GM12878 (cell line): Measurements from ENCODE around the gene ZWILCH. TPM values are rescaled to one million over a fixed set of nuclear protein-coding genes. Genes with fewer than 3 reads are reported as not detected.

Experiments
- ATAC-seq: fragments of 200-7000 bp; cut with Tn5 transposase; 3 replicates; pipeline ENCODE4 v1.9.1; 2020; ENCODE audit warnings: mild to moderate bottlenecking, moderate library complexity
- BruUV-seq: library from RNA; stranded (reverse); fragments of 400-500 nt; replicated peaks from 2 replicates; lab custom pipeline; 2021; lab: Mats Ljungman, UMichigan
- CTCF ChIA-PET: fragments of 300-600 bp; sonication (Branson Sonifier 250); formaldehyde crosslinking; extraction: SDS; loops from one replicate; lab custom pipeline; 2021; ENCODE audit warnings: inconsistent platforms; lab: Yijun Ruan, JAX
- POLR2A ChIA-PET: fragments of 350-600 bp; formaldehyde crosslinking; extraction: SDS; loops from one replicate; lab custom pipeline; 2021; ENCODE audit warnings: inconsistent platforms; lab: Charles Lee
- RAD21 ChIA-PET: fragments of 300-600 bp; sonication (Branson Sonifier 250); formaldehyde crosslinking; loops from one replicate; lab custom pipeline; 2023; ENCODE audit warnings: antibody characterized with exemption; ENCODE audit not compliant: unreplicated experiment; lab: Charles Lee
- SMC1A ChIA-PET: fragments of 300-600 bp; sonication (Branson Sonifier 250); formaldehyde crosslinking; loops from one replicate; lab custom pipeline; 2023; ENCODE audit not compliant: unreplicated experiment, uncharacterized antibody; lab: Charles Lee
- DNase-seq: peaks from one replicate; pipeline ENCODE4 v3.0.0-alpha.2; 2011; ENCODE audit warnings: low read depth, low spot score
- FAIRE-seq: peaks from 3 replicates; lab custom pipeline; 2011; peaks lifted over from hg19 to GRCh38; lab: Jason Lieb, UNC
- H2AFZ ChIP-seq: 2 replicates; pipeline ENCODE4 v1.6.0; 2011; ENCODE audit warnings: low read depth, low read length, control low read depth; ENCODE audit not compliant: control insufficient read depth
- H3K27ac ChIP-seq: 2 replicates; pipeline ENCODE4 v1.5.1; 2011; ENCODE audit warnings: control low read depth; ENCODE audit not compliant: control insufficient read depth, insufficient read depth
- H3K27me3 ChIP-seq, 2 experiments: replicated peaks in 1 of 2; 2 replicates each; pipeline versions ENCODE4 v1.6.0 to v1.6.1; 2011; ENCODE audit warnings: low read length in 1 of 2; ENCODE audit not compliant: control insufficient read depth in 2 of 2, insufficient read depth in 2 of 2
- H3K36me3 ChIP-seq, 2 experiments: 2 replicates each; pipeline ENCODE4 v1.5.1; 2011; ENCODE audit warnings: low read length in 1 of 2; ENCODE audit not compliant: control insufficient read depth in 2 of 2, insufficient read depth in 2 of 2
- H3K4me1 ChIP-seq: 2 replicates; pipeline ENCODE4 v1.6.1; 2011; ENCODE audit warnings: mild to moderate bottlenecking, low read length, moderate library complexity, mixed read lengths; ENCODE audit not compliant: control insufficient read depth, insufficient read depth
- H3K4me2 ChIP-seq: 2 replicates; pipeline ENCODE4 v1.6.0; 2011; ENCODE audit warnings: control low read depth; ENCODE audit not compliant: control insufficient read depth, insufficient read depth
- H3K4me3 ChIP-seq: fragments of 200-600 bp; sonication (generic); 2 replicates; pipeline ENCODE4 v1.5.1; 2016
- H3K79me2 ChIP-seq: 2 replicates; pipeline ENCODE4 v1.6.0; 2011; ENCODE audit warnings: low read length; ENCODE audit not compliant: control insufficient read depth, insufficient read depth
- H3K9ac ChIP-seq: 2 replicates; pipeline ENCODE4 v1.8.0; 2011; ENCODE audit warnings: low read length, control low read depth, mixed read lengths; ENCODE audit not compliant: control insufficient read depth, insufficient read depth
- H3K9me3 ChIP-seq: replicated peaks from 3 replicates; pipeline ENCODE4 v1.5.1; 2011; ENCODE audit warnings: mild to moderate bottlenecking, low read length; ENCODE audit not compliant: control insufficient read depth, insufficient read depth
- H4K20me1 ChIP-seq: 2 replicates; pipeline ENCODE4 v1.6.0; 2011; ENCODE audit not compliant: control insufficient read depth, insufficient read depth
- ASH2L ChIP-seq: fragments of 300-600, 200-600 bp; sonication (generic); IDR thresholded peaks from 2 replicates; pipeline ENCODE4 v1.6.1; 2017; ENCODE audit warnings: low read depth, mild to moderate bottlenecking, borderline replicate concordance
- ESRRA ChIP-seq: IDR thresholded peaks from 2 replicates; pipeline ENCODE4 v1.6.1; 2012; ENCODE audit warnings: mild to moderate bottlenecking, low read length, improper control_type of control experiment
- MTA3 ChIP-seq: IDR thresholded peaks from 2 replicates; pipeline ENCODE4 v1.6.1; 2012; ENCODE audit warnings: low read length, inconsistent platforms, borderline replicate concordance
- MYB ChIP-seq: fragments of 150-350 bp; IDR thresholded peaks from 2 replicates; pipeline ENCODE4 v1.6.1; 2014; ENCODE audit warnings: mild to moderate bottlenecking, low read depth, low read length, borderline replicate concordance
- RBBP5 ChIP-seq: fragments of 200-600 bp; sonication (generic); conservative IDR thresholded peaks from 2 replicates; pipeline ENCODE4 v1.6.1; 2016
- STAT3 ChIP-seq: IDR thresholded peaks from 2 replicates; pipeline ENCODE4 v1.6.1; 2011; ENCODE audit warnings: low read depth, low read length, improper control_type of control experiment
- ZNF384 ChIP-seq: IDR thresholded peaks from 2 replicates; pipeline ENCODE4 v1.6.1; 2012; ENCODE audit warnings: low read depth, mild to moderate bottlenecking, low read length, improper control_type of control experiment, borderline replicate concordance
- ZZZ3 ChIP-seq: IDR thresholded peaks from 2 replicates; pipeline ENCODE4 v1.6.1; 2011; ENCODE audit warnings: low read depth; ENCODE audit not compliant: control insufficient read depth, insufficient read length
- WGBS: methylation state at CpG from one replicate; pipeline ENCODE4 v1.1.6; 2016; ENCODE audit warnings: low lambda C conversion rate; ENCODE audit not compliant: insufficient replicate concordance, insufficient coverage; ENCODE audit errors: missing lambda C conversion rate; 5-methylcytosine and 5-hydroxymethylcytosine counted together
- in situ Hi-C: fragments of 300-500 bp; cut with MboI; formaldehyde crosslinking; loops from 9 replicates; pipeline ENCODE4 v1.14.3; 2018; ENCODE audit warnings: mixed read lengths
- intact Hi-C: fragments of 100-400 bp; cut with micrococcal nuclease; formaldehyde crosslinking; loops from one replicate; pipeline ENCODE4 v1.14.2; 2022; ENCODE audit not compliant: unreplicated experiment
- polyA plus RNA-seq, 11 experiments: library from polyadenylated mRNA; depleted of rRNA in 4 of 11; unstranded in 6 of 11; stranded (reverse) in 5 of 11; fragments of >200 nt; fragmentation: Nextera tagmentation in 4 of 11; fragmentation: Illumina TruSeq in 1 of 11; extraction: Ambion mirVana in 4 of 11; extraction: Trizol in 1 of 11; gene quantifications; 1 replicate in 1 of 11; 2 replicates in 10 of 11; pipeline versions ENCODE4 v1.2.1 to v1.2.3, GENCODE V29; 2011 to 2016; ENCODE audit warnings: inconsistent platforms in 2 of 11, missing spikeins in 2 of 11, low read depth in 1 of 11
- total RNA-seq, 4 experiments: library from RNA; depleted of rRNA in 3 of 4; stranded (reverse); fragments of >200 nt in 3 of 4; fragmentation: Illumina TruSeq in 1 of 4; extraction: Trizol in 1 of 4; gene quantifications; 2 replicates each; pipeline versions ENCODE4 v1.2.1 to v1.2.3, GENCODE V29; 2013 to 2021
- TF ChIP-seq, protein P1 (sequence below), 3 experiments: IDR thresholded peaks in 2 of 3; conservative IDR thresholded peaks in 1 of 3; 2 replicates each; pipeline ENCODE4 v1.5.1; 2011; ENCODE audit warnings: low read depth in 3 of 3, low read length in 3 of 3, mild to moderate bottlenecking in 3 of 3, control low read depth in 2 of 3, moderate library complexity in 2 of 3, inconsistent platforms in 1 of 3, mixed read lengths in 1 of 3; ENCODE audit not compliant: control insufficient read depth in 2 of 3, insufficient read depth in 1 of 3; ENCODE audit errors: extremely low read depth in 1 of 3

ZWILCH gene
- total and polyA plus RNA-seq, 10 of the 15 experiments (the other 5 are each of a cell fraction or from before 2014, with no cell fraction given) = 15.6 to 73.9 (median 32.4) TPM

DNA sequence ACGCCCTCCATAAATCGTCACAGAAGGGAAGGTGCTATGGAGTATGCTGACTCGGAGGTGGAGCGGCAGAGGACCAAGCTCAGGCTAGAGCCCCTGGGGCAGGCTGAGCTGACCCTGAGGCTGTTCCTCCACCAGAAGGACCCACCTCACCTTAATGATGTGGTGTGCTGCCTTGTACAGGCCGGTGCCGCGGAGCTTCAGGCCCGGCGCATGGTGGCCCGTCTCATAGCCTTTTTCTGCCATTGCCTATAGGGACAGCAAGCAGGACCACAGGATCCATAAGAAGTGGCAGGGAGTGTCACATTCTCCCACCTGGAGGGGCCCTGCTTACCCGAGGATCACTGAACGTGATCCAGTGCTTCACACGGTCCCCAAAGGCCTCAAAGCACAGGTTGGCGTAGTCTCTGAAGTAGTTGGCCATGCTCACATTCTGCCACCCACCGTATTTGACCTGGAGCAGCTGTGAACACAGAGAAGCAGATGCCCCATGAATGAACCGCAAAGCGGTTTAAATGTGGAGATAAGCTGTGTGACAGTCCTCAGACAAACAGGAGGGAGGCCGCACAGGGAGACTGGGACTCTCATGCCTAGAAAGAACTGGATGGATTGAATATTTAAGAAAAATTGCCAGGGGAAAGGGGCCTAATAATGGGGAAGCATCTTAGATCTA lies 55.9 kb downstream of the ZWILCH start (continued):
- no peak for TF ChIP-seq ZNF384

DNA sequence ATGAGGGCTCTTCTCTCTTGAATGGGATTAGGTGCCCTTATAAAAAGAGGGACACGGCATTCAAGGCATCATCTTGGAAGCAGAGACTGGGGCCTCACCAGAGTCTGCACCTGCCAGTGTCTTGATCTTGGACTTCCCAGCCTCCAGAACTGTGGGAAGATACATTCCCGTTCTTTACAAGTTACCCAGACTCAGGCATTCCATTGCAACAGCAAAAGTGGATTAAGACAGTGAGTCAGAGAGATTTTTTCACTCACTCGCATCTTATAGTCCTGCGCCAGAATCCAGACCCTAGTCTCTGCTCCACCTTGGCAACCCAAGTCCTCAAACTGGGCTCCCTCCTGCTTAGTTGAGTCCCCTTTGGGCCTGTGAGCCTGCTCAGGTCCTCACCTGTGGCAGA lies 58.0 kb downstream of the ZWILCH start:
- FAIRE-seq (no peak), ATAC-seq (no peak), DNase-seq (no peak)
- intact Hi-C loops (no loop called here), in situ Hi-C loops (no loop called here)
- ChIA-PET CTCF (no interaction called here), POLR2A (interaction anchor here (0.7 kb wide), 1 partner anchor 99 kb away, joined by 3 read pairs; no protein-coding TSS in a partner anchor), SMC1A (no interaction called here), RAD21 (interaction anchor here (0.6 kb wide), 1 partner anchor 12 kb away, joined by 4 read pairs; no protein-coding TSS in a partner anchor)
- H4K20me1 ChIP-seq = no peaks in the 10 kb centered on the region
- H2AFZ ChIP-seq = no peak overlapping the region
- no peaks in the 10 kb centered on the region for H3K4me1 ChIP-seq
- no peak overlapping the region for H3K4me3 ChIP-seq
- H3K27me3 ChIP-seq = no peaks in the 10 kb centered on the region
- H3K9ac ChIP-seq = no peak overlapping the region
- H3K9me3 ChIP-seq = no peaks in the 10 kb centered on the region
- TF ChIP-seq ZZZ3 (no peak), ESRRA (no peak), MYB (no peak), ASH2L (no peak), STAT3 (no peak), MTA3 (no peak), RBBP5 (no peak)
- TF ChIP-seq, protein P1, sequence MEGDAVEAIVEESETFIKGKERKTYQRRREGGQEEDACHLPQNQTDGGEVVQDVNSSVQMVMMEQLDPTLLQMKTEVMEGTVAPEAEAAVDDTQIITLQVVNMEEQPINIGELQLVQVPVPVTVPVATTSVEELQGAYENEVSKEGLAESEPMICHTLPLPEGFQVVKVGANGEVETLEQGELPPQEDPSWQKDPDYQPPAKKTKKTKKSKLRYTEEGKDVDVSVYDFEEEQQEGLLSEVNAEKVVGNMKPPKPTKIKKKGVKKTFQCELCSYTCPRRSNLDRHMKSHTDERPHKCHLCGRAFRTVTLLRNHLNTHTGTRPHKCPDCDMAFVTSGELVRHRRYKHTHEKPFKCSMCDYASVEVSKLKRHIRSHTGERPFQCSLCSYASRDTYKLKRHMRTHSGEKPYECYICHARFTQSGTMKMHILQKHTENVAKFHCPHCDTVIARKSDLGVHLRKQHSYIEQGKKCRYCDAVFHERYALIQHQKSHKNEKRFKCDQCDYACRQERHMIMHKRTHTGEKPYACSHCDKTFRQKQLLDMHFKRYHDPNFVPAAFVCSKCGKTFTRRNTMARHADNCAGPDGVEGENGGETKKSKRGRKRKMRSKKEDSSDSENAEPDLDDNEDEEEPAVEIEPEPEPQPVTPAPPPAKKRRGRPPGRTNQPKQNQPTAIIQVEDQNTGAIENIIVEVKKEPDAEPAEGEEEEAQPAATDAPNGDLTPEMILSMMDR (IDR thresholded peaks at IDR 0.05 in 2 of 3, conservative IDR thresholded peaks at IDR 0.05 in 1 of 3; ENCODE audit: control insufficient read depth in 2 of 3, extremely low read depth in 1 of 3, insufficient read depth in 1 of 3, low read depth in 3 of 3, low read length in 3 of 3) = no peak
- H3K79me2 ChIP-seq = no peaks in the 10 kb centered on the region
- H3K36me3 ChIP-seq = no peaks in the 10 kb centered on the region
- H3K4me2 ChIP-seq = no peak overlapping the region
- 67% methylated on average over 4 of the region's 4 CpGs for WGBS
- H3K27ac ChIP-seq = no peak overlapping the region
- BruUV-seq = no TSS peak
